Muscle layer of colon (tissue), 2 donors: ENCODE measurements around the gene PUS3.

ENCODE experiments used
- H3K27ac ChIP-seq: one replicate; pipeline ENCODE4 v1.7.0; 2013; ENCODE audit warnings: low read depth, mild to moderate bottlenecking, low read length, moderate library complexity
- H3K27me3 ChIP-seq, 2 donors: one replicate each; pipeline ENCODE4 v1.7.0; 2013; ENCODE audit warnings: low read length in 2 of 2, mild to moderate bottlenecking in 2 of 2; ENCODE audit not compliant: insufficient read depth in 2 of 2, control insufficient read depth in 1 of 2
- H3K36me3 ChIP-seq: one replicate; pipeline ENCODE4 v1.7.0; 2013; ENCODE audit warnings: mild to moderate bottlenecking, low read length; ENCODE audit not compliant: insufficient read depth
- H3K4me1 ChIP-seq: one replicate; pipeline ENCODE4 v1.7.0; 2013; ENCODE audit warnings: mild to moderate bottlenecking, low read length; ENCODE audit not compliant: insufficient read depth
- H3K4me3 ChIP-seq, 2 donors: one replicate each; pipeline ENCODE4 v1.7.0; 2013; ENCODE audit warnings: low read length in 2 of 2, low read depth in 1 of 2, mild to moderate bottlenecking in 1 of 2, moderate library complexity in 1 of 2
- H3K9ac ChIP-seq: one replicate; pipeline ENCODE4 v1.7.0; 2013; ENCODE audit warnings: low read length
- H3K9me3 ChIP-seq: one replicate; pipeline ENCODE4 v1.7.0; 2013; ENCODE audit warnings: mild to moderate bottlenecking, low read length
- donor health status: abdominal sarcoma.
- donor health status: Adenocarcinoma of cecum.

PUS3 gene

GRCh38 chr11:125935618-125936199 is 32.7 kb upstream of the PUS3 start:
- Histone ChIP-seq H3K4me1 (peaks cover 34% of the 10 kb centered on the region), H3K27me3 (no peaks in the 10 kb centered on the region), H3K9me3 (no peaks in the 10 kb centered on the region), H3K4me3 (no peak overlapping the region), H3K9ac (no peak overlapping the region), H3K27ac (no peak overlapping the region), H3K36me3 (no peaks in the 10 kb centered on the region)

DNA sequence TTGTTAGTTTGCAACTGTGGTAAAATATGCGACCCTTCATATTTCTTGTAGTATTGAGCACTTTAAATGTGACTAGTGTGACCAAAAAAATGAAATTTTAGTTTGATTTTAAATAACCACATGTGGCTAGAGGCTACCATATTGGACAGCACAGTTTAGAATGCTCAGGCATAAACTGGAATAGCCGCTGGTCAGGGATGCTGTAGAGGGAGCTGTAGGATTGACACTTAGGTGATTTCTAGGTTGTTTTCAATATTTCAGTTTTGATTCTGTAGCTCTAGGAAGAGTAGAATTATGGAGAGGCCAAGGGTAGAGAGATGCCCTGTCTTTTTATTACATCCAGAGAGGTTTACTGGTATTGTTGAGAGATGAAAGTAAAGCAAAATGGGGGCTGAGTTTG is 32.0 kb upstream of the PUS3 start:
- H3K27me3 ChIP-seq: no peaks in the 10 kb centered on the region
- peaks cover 34% of the 10 kb centered on the region for H3K4me1 ChIP-seq
- no peak overlapping the region for H3K4me3 ChIP-seq
- no peaks in the 10 kb centered on the region for H3K36me3 ChIP-seq
- H3K9ac ChIP-seq: no peak overlapping the region
- no peaks in the 10 kb centered on the region for H3K9me3 ChIP-seq
- H3K27ac ChIP-seq: no peak overlapping the region

- Histone ChIP-seq H3K9me3 (no peaks in the 10 kb centered on the region), H3K27ac (no peak overlapping the region), H3K4me3 (no peak overlapping the region), H3K9ac (no peak overlapping the region), H3K4me1 (peaks cover 33% of the 10 kb centered on the region), H3K27me3 (no peaks in the 10 kb centered on the region), H3K36me3 (no peaks in the 10 kb centered on the region)
Measured at GRCh38 chr11:125934473-125934872, 31.5 kb upstream of the PUS3 start.

DNA sequence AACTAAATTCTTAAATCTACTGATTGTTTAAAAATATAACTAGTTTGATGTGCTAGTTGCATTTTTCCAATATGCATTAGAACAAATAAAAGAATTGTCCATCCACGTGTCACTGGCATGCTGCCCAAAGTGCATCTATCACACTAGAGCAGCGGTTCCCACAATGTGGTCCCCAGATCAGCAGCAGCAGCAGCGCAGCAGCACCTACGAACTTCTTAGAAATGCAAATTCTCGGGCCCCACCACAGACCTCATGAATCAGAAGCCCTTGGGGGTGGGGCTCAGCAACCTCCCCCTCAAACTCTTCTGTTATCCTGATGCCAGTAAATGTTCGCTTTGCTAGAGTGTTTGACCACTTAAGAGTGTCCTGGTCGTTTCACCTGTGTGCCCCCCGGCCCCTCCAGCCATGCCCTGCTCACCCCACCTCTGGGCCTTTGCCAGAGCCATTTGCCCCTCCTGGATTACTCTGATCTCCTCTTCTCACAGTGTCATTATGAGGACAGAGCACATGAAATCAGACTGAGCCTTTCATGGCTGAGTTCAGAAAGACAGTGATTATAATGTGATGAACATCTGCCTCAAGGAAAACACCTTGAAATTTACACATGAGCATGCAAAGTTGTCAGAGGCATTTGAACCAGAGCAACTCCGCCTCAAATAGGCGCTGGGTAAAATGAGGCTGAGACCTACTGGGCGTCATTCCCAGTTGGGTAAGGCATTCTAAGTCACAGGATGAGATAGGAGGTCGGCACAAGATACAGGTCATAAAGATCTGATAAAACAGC is 30.2 kb upstream of the PUS3 start:
- Histone ChIP-seq H3K36me3 (no peaks in the 10 kb centered on the region), H3K9me3 (no peaks in the 10 kb centered on the region), H3K9ac (no peak overlapping the region), H3K4me3 (no peak overlapping the region), H3K27me3 (no peaks in the 10 kb centered on the region), H3K27ac (no peak overlapping the region), H3K4me1 (peaks cover 21% of the 10 kb centered on the region)

DNA sequence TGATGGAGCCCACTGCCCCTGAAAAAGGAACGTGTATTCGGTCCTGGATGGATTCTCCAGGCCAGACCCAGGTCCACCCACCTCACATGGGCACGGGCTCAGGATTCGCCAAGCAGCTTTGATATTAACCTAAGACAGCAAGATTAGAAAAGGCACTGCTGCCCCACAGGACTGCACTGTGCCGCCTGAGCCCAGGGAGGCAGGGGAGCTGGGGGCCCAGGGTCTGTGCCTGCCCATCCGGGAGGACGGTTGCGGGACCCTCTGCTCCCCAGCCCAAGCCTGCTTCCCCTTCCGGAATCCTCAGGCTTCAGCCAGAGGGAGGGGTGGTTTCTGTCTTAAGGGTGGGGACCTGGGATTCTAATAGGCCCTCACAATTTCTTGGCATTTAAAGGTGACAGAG is 29.3 kb upstream of the PUS3 start:
- no peak overlapping the region for H3K9ac ChIP-seq
- H3K9me3 ChIP-seq: no peaks in the 10 kb centered on the region
- peaks cover 18% of the 10 kb centered on the region for H3K4me1 ChIP-seq
- H3K4me3 ChIP-seq: no peak overlapping the region
- H3K27me3 ChIP-seq: no peaks in the 10 kb centered on the region
- no peaks in the 10 kb centered on the region for H3K36me3 ChIP-seq
- no peak overlapping the region for H3K27ac ChIP-seq

GRCh38 chr11:125931668-125932067 is 28.7 kb upstream of the PUS3 start:
- H3K27ac ChIP-seq: no peak overlapping the region
- no peak overlapping the region for H3K4me3 ChIP-seq
- no peaks in the 10 kb centered on the region for H3K9me3 ChIP-seq
- no peaks in the 10 kb centered on the region for H3K36me3 ChIP-seq
- H3K4me1 ChIP-seq: peaks cover 18% of the 10 kb centered on the region
- no peaks in the 10 kb centered on the region for H3K27me3 ChIP-seq
- H3K9ac ChIP-seq: no peak overlapping the region

DNA sequence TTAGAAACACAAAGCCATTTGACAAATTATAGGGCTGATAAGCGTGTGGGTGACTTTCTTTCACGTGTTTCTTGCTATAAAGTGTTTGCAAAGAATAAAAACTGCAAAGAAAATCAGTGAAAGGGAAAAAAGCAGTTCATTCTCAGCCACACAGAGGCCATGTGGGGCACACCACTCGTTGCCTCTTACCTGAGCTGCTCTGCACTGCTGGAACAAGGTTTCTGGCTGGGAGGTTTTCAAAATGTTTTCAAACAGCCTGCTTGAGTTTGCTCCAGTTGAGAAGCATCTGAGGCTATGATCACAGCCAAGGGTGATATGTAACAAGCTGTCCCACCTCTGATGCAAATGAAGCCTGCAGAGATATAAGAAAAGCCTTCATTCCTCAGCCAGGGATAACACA is 28.1 kb upstream of the PUS3 start:
- Histone ChIP-seq H3K9ac (no peak overlapping the region), H3K4me1 (peaks cover 18% of the 10 kb centered on the region), H3K27me3 (no peaks in the 10 kb centered on the region), H3K9me3 (no peaks in the 10 kb centered on the region), H3K36me3 (no peaks in the 10 kb centered on the region), H3K4me3 (no peak overlapping the region), H3K27ac (no peak overlapping the region)

- H3K4me3 ChIP-seq: no peak overlapping the region
- no peak overlapping the region for H3K27ac ChIP-seq
- H3K4me1 ChIP-seq: peaks cover 13% of the 10 kb centered on the region
- no peaks in the 10 kb centered on the region for H3K36me3 ChIP-seq
- no peaks in the 10 kb centered on the region for H3K9me3 ChIP-seq
- H3K27me3 ChIP-seq: no peaks in the 10 kb centered on the region
- H3K9ac ChIP-seq: no peak overlapping the region
Measured at GRCh38 chr11:125930076-125930450, 27.1 kb upstream of the PUS3 start.

- Histone ChIP-seq H3K9me3 (no peaks in the 10 kb centered on the region), H3K4me1 (peaks cover 13% of the 10 kb centered on the region), H3K9ac (no peak overlapping the region), H3K27me3 (no peaks in the 10 kb centered on the region), H3K36me3 (no peaks in the 10 kb centered on the region), H3K27ac (no peak overlapping the region), H3K4me3 (no peak overlapping the region)
Measured at GRCh38 chr11:125929445-125930075, 26.6 kb upstream of the PUS3 start.

GRCh38 chr11:125926682-125927081 is 23.7 kb upstream of the PUS3 start:
- Histone ChIP-seq H3K4me1 (peaks cover 8% of the 10 kb centered on the region), H3K27ac (no peak overlapping the region), H3K36me3 (no peaks in the 10 kb centered on the region), H3K4me3 (no peak overlapping the region), H3K9ac (no peak overlapping the region), H3K27me3 (no peaks in the 10 kb centered on the region), H3K9me3 (no peaks in the 10 kb centered on the region)

DNA sequence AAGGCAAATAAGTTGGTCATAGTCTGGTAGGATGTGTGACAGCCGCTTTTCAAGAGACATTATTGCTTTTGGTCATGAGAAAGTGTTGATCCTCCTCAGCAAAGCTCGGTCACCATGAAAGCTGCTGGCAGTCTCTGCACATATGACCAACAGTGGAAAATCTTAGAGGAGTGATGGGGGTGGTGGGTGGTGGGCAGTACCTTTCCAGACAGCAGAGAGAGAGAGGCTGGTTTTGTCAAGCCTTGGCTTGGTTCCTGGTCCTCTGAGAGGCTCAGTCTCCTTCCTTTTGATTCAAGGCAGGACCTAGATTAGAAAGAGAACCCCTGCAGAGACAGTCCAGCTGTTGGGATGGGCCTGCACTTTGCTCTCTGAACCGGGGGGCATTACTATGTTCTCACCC is 22.8 kb upstream of the PUS3 start:
- Histone ChIP-seq H3K36me3 (no peaks in the 10 kb centered on the region), H3K27ac (no peak overlapping the region), H3K4me1 (no peaks in the 10 kb centered on the region), H3K4me3 (no peak overlapping the region), H3K9me3 (no peaks in the 10 kb centered on the region), H3K9ac (no peak overlapping the region), H3K27me3 (no peaks in the 10 kb centered on the region)
